HPDE6-E6E7 (cell line): ENCODE data around the gene CDK5RAP3.
"Not testable (repeated sequence)": the region's sequence is repeated elsewhere in the genome, so short reads cannot be mapped to it uniquely, and the experiment has no call there.

Experiments
- DNase-seq: peaks from one replicate; pipeline ENCODE4 v3.0.0; 2011; ENCODE audit warnings: missing footprints; ENCODE audit errors: extremely low spot score

The CDK5RAP3 gene, protein sequence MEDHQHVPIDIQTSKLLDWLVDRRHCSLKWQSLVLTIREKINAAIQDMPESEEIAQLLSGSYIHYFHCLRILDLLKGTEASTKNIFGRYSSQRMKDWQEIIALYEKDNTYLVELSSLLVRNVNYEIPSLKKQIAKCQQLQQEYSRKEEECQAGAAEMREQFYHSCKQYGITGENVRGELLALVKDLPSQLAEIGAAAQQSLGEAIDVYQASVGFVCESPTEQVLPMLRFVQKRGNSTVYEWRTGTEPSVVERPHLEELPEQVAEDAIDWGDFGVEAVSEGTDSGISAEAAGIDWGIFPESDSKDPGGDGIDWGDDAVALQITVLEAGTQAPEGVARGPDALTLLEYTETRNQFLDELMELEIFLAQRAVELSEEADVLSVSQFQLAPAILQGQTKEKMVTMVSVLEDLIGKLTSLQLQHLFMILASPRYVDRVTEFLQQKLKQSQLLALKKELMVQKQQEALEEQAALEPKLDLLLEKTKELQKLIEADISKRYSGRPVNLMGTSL

DNA sequence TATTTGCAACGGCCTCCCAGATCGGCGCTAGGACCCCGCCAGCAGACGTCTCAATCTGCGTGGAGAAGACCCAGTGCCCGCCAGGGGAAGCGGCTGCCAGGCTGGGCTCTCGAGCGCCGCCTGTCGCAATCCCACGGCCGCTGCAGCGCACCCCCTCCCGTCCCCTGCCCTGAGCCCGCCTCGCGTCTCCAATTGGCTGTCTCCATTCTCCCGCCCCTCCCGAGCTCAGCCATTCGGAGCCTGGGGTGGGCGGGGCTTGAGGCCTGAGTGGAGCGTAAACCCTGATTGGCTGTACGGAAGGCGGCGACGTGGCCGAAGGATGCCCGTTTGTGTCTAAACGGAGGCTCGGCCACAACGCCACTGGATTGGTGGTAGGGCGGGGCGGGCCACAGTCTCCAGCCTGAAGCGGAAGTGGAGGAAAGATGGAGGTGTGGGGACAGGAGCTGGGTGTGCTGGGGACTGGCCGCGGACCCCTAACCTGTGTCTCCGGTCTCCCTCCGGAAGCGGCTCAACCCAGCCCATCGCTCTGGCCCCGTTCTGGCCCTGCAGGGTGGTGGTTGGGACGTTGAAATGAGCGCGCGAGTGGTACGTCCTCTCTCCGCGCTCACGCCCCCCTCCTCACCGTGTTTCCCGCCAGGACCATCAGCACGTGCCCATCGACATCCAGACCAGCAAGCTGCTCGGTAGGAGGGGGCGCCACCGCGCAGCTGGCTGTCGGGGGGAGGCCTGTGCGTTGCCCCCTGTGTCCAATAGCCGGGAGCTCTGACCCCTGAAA, at the start of gene CDK5RAP3:
CDK5RAP3 (plus strand) TSS at position 389 of the 775 bp plus-strand sequence; CDS start at position 423, 34 bp downstream.
- DNase-seq, result peak; percentile 98

DNA sequence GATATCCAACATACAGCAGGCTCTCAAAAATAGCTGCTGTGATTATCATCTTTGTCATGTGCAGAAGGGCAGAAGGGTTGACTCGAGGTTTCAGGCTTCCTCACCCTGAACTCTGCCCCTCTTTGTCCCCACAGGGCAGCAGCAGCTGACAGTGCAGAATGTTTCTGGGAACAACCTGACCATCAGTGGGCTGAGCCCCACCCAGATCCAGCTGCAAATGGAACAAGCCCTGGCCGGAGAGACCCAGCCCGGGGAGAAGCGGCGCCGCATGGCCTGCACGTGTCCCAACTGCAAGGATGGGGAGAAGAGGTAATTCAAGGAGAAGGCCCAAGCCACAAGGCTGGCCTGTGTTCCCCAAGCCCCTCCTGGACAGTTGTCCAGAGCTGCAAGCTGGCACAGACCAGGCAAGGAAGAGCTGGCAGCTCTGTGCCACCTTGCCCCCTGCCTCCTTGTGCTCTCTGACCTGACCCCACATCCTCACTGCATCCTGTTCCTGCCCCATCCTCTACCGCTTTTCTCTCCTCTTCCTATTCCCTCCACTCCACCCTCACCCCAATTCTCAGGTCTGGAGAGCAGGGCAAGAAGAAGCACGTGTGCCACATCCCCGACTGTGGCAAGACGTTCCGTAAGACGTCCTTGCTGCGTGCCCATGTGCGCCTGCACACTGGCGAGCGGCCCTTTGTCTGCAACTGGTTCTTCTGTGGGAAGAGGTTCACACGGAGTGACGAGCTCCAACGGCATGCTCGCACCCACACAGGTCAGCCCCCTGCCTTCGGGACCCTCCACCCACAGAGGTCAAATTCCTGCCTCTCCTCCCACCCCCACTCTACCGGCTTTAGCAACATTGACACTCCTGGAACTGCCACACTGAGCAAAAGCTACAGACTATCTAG, 45.9 kb upstream of the CDK5RAP3 start:
- no peak for DNase-seq

DNA sequence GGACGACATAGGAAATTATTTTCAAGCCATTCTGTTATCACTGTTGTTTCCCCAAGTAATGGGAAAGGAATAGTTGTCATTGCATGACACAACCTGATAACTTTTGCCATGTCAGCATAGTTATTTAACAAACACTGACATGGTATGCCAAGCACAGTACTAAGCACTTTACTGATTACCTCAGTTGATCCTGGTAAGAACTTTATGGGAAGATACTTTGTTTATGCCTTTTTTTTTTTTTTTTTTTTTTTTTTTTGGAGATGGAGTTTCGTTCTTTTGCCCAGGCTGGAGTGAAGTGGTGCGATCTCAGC, 45.3 kb upstream of the CDK5RAP3 start:
- DNase-seq, result no peak

DNA sequence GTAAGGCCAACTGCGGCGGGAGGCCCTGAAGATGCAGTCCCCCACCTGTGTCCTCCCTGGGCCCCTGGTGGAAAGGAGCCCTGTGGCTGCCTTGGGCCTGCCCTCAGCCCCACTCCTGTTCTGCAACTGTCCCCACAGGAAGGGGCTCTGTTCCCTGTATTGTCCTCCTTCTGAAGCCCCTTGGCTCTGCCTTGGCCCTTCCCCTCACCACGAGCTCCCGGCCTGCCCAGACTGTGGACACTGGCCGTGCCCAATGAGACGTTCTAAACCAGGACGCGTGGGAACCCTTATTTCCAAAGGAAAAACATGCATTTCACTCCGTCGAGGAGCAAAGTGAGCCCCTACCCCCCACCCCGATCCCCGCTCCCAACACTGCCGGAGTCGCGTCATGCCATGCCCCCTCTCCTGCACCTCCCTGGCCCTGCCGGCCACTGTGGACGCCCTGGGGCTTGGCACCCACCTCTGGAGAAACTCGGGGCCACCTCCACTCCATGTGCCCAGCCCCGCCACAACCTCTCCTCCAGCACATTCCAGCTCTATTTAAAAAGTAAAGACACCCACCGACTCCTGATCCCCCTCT, 43.0 kb upstream of the CDK5RAP3 start:
- no peak for DNase-seq

DNA sequence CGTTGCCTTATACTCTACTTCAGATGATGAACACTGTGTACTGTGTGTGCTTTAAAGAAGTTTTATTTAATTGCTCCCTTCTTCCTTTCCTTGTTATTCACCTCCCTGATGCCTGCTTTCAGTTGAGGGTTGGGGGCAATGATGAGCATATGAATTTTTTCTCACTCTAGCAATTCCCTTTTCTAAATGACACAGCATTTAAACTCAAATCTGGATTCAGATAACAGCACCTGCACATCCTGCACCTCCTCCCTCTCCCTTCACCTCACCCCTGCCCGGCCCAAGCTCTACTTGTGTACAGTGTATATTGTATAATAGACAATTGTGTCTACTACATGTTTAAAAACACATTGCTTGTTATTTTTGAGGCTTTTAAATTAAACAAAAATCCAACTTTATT, 42.5 kb upstream of the CDK5RAP3 start:
- DNase-seq, result no peak

DNA sequence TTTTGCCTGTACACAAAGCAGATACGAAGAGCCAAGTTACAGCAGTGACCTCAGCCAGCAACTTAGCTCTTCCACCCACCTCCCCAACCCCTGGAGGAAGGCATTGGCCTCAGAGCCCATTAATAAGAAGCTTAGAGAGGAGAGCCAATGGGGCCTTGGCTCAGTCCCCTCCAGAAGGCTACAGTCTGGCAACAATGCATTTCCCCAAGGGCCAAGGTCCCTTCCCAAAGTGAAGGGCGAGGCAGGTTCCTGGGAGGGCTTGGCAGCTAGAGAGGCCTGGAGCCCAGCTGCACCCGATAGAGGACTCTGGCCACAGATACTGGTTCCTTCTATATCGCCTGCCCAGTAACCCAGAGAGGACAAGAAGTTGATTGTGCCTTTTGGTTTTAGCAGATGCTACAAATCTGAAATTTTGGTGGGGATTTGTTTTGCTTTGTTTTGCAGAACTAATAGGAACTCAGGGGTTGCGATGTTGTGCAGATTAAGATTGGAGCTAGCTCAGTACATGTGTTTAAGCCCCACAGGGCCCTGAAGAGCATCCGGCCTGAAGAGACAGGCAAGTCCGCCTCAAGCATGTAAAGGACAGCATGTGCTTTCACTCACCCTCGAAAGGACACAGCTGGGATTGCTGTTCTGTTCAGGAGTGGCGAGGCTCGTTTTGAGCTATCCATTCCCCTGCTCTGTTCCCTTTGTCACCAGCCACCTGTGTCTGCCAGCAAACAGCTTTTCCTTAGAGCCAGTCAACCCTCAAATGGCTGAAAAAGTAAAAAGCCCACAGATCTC, 41.5 kb upstream of the CDK5RAP3 start:
- no peak for DNase-seq

DNA sequence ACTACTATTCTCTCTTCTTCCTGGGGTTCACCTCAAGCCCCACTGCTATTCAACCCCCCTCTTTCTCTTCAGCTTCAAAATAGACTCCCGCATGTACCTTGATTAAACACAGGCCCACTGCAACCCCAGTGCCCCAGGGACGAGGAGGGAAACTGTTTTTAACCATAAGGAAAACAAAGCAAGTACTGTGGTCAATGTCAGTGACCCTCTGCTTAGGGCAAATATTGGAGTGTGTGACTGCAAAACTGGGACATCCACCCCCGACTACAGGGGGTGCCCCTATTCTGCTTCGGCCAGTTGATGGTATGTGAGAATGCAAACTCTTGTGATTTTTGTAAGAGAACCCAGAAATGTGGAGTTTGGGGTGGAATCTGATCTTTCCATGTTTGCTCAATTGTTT, 39.1 kb upstream of the CDK5RAP3 start:
- DNase-seq, result no peak

DNA sequence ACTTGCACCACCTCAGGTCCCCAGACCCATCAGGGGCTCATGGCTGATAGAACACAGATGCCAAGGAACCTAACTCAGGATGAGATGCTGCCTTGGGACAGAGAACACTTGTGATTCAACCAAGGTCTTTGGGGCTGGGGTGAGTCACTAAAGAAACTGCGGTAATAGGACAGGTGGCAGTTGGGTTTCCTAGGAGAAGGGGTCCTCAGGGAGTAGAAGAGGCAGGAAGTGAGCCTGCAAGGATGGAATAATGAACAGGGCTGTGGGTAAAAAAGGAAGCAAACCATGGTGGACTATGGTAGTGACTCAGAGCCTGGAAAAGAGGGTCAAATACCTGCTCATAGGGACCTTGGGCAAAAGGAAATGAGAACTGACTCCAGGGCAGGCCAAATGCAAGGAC, 36.1 kb upstream of the CDK5RAP3 start:
- no peak for DNase-seq

DNA sequence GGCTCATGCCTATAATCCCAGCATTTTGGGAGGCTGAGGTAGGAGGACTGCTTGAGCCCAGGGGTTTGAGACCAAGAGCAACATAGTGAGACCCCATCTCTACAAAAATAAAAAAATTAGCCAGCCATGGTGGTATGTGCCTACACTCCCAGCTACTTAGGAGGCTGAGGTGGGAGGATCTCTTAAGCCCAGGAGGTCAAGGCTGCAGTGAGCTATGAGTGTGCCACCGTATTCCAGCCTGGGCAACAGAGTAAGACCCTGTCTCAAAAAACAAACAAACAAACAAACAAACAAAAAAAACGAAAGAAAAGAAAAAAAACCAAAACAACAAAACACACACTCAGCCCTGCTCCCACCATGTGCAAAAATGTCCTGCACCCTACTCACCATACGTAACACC, 35.4 kb upstream of the CDK5RAP3 start:
- not testable (repeated sequence) for DNase-seq

DNA sequence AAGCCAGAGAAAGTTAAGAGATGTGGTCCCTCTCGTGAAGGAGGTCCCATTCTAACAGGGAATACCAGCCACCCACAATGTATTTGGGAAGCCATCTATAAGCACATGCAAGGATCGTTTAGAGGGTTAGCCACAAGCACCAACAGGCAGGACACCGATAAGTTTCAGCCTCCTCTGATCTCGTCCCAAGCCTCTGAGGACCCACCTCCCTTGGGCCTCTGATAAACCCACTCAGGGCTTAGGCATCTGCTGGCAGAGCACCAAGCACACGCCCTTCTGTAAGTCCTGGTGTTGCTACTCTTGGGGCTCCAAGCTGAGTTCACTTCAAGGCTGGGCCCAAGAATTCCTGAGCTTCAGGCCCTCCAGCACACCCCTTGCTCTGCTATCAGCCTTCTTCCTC, 35.0 kb upstream of the CDK5RAP3 start:
- peak; percentile 88 for DNase-seq

DNA sequence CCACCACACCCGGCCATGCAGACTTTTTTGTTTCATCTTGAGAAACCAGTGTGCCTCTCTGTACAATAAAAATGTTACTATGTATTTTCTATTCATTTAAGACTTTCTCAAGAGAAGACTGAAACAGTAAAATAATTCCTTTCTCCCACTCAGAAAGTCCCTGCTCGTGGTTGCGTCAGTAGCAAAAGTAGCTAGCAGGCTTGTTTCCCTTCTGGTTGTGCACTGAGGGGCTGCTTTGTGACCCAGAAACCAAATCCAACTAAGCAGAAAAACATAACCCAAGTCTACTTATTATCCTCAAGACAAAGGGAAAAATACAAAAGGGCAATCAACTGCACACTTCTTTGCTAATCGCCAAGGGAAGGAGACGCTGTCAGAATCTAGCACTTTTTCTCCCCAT, 33.0 kb upstream of the CDK5RAP3 start:
- DNase-seq, result no peak

DNA sequence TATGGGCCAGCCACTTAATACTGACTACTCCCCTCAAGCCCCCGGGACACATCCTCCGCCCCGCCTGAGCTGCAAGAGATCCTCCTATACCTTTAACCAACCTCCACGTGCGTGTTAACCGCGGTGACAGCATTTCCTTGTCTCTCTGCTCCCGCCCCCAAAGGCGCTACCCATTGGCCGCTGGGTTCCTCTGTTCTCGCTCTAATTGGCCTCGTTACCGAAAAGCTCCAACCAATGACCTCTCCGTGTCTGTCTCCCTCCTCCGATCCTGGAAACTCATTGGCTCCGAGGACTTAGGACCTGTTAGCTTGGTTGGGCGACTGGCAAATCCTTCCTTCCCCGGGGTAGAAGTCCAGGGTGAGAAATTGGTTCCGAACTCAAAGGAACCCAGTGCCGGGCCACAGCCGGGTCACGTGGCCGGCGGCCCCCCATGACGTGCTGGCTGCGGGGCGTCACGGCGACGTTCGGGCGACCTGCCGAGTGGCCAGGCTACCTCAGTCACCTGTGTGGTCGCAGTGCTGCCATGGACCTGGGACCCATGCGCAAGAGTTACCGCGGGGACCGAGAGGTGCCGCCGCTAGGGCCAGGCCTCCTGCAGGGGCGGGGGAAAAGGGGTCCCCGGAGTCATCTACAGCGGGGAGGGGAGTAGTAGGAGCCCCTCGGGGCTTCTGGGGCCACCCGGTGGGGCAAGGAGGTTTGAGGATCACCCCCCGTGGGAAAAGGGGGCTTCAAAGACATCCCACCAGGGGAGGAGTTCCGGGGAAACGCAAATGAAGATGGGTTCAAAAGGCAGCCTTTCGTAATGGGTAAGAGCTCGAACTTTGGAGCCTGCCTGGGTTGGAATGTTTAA, 29.4 kb upstream of the CDK5RAP3 start, which contains the start of gene PNPO:
PNPO (plus strand) TSS at position 326 of the 850 bp plus-strand sequence; CDS start at position 431, 105 bp downstream.
- DNase-seq, result peak; percentile 99

DNA sequence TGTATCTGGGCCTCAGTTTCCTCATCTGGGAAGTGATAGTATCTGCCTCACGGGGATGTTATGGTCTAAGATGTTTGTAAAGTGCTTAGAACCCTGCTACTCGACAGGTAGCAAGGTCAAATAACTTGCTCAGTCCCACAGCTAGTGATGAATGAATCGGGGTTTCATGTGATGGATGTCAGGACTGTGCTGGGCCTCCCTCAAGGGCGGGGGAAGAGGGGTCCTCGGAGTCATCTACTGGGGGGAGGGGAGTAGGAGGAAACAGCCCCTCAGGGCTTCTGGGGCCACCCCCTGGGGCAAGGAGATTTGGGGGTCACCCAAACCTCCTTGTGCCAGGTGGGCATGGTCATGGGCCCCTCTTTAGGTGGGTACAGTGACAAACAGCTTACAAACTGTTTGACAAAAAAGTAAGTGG, 28.8 kb upstream of the CDK5RAP3 start:
- DNase-seq, result no peak

DNA sequence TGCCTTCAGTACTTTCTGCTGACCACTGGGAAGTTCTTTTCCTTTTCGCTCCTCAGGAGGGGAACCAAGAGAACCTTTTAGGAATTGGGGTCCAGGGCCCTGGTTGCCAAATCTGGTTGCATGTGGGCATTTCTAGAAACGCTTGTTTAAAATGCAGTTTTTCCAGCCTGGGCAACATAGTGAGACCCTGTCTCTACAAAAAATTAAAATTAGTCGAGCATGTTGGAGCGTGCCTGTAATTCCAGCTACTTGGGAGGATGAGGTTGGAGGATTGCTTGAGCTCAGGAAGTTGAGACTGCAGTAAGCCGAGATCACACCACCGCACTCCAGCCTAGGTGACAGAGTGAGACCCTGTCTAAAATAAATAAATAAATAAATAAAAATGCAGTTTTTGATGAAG, 28.3 kb upstream of the CDK5RAP3 start:
- no peak for DNase-seq

DNA sequence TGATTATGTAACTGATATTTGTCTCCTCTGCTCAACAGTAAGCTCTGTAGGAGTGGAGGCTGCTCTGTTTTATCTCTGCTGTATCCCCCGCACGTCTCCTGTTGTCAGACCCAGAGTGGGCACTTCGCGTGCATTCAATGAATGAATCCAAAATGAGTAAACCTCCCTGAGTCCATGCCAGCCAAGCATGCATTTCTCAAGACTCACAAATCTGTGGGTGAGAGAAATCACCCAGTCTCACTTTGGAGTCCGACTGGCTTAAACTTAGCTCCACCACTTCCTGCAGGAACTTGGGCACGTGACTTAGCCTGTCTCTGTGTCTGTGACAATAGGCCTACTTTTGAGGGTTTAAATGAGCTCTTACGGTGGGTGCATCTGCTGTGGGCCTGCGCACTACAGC, 25.8 kb upstream of the CDK5RAP3 start:
- DNase-seq, result no peak

DNA sequence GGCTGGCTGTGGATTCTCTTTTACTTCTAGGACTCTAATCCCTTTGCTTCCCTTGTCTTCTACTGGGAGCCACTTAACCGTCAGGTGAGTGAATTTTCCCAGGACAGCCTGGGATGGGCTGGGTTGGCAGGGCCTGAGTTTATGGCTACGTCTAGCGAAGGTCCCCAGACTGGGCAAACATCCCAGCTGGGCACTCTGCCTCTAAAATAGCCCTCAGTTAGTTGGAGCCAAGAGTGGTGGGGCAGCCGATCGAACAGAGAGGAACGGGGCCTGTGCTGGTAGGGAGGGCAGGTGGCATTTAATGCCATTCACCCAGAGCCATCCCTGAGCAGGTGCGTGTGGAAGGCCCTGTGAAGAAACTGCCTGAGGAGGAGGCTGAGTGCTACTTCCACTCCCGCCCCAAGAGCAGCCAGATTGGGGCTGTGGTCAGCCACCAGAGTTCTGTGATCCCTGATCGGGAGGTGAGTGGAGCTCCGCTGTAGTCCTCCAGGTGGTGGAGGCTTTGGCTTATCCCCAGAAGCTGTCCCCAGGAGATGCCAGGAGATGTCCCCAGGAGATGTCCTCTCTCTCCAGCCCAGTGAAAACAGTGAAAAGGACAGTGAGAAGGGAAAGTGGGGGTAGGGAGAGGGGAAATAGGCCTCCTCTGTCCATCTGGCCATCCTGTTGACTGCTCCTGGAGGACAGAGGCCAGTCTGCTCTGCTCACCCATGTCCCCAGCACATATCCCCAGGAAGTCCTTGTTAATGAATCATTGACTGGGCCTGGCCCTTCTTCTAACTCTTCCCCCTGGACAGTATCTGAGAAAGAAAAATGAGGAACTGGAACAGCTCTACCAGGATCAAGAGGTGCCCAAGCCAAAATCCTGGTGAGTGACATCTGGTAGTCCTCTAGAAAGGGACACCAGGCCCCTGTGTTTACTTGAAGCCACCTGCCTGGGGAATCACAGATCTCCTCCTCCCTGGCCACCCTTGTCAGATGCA, 25.1 kb upstream of the CDK5RAP3 start:
- no peak for DNase-seq

DNA sequence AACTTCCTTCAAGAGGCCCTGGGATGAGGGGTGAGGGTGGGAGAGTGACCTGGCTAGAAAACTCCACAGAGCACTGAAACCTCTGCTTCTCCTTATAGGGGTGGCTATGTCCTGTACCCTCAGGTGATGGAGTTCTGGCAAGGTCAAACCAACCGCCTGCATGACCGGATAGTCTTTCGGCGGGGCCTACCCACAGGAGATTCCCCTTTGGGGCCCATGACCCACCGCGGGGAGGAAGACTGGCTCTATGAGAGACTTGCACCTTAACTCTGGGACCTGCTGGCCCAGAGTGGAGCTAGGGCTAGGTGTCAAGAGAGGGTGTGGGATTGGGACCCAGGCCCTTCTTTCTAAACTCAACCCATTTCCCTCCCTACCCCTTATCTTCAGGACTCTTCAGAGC, 24.4 kb upstream of the CDK5RAP3 start:
- DNase-seq, result no peak

DNA sequence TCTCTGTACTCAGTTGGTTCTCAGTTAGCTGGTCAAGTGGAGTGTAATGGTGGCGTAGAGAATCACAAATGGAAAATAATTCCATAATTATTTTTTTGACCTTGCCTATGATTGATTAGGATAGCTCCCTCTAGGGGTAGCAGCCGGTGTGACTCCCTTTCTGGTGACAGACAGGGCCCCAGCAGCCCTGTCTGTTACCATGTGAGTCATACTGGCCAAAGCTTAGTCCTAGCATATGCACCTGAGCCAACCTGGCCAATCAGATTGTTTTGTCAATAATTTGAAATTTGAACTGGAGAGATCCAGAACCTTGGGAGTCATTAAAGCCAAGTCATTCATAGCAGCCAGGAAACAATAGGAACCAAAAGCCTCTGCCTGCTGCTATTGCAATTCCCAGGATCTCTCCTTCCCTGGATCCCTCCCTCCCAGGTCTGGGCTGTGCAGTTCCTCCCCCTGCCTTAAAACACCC, 23.9 kb upstream of the CDK5RAP3 start:
- peak; percentile 100 for DNase-seq
